GM20431 (cell line): Measurements from ENCODE around the gene DAZAP1.

Experiments used
- in situ Hi-C: fragments of 300-500 bp; cut with MseI, MboI; formaldehyde crosslinking; loops from one replicate; pipeline ENCODE4 v1.15.0; 2020; ENCODE audit warnings: low sequenced_read_pairs; ENCODE audit not compliant: unreplicated experiment

The DAZAP1 gene

GRCh38 chr19:1421218-1421957, 14.0 kb downstream of the DAZAP1 start:
- in situ Hi-C loops: no loop called here

GRCh38 chr19:1421958-1422305, 14.5 kb downstream of the DAZAP1 start:
- in situ Hi-C loops: no loop called here

- in situ Hi-C loops: no loop called here
Measured at GRCh38 chr19:1422360-1422759, 15.0 kb downstream of the DAZAP1 start.

GRCh38 chr19:1422943-1423342, 15.6 kb downstream of the DAZAP1 start:
- in situ Hi-C loops: no loop called here

GRCh38 chr19:1423436-1424191, 16.2 kb downstream of the DAZAP1 start:
- in situ Hi-C loops: no loop called here

GRCh38 chr19:1424192-1424955, 17.0 kb downstream of the DAZAP1 start:
- in situ Hi-C loops: no loop called here

GRCh38 chr19:1425102-1425837, 17.9 kb downstream of the DAZAP1 start:
- in situ Hi-C loops: no loop called here

- in situ Hi-C loops: no loop called here
Measured at GRCh38 chr19:1425902-1426301, 18.5 kb downstream of the DAZAP1 start.

GRCh38 chr19:1426736-1427135, 19.4 kb downstream of the DAZAP1 start:
- in situ Hi-C loops: no loop called here

GRCh38 chr19:1427221-1427920, 20.0 kb downstream of the DAZAP1 start:
- in situ Hi-C loops: no loop called here

GRCh38 chr19:1428738-1429391, 21.5 kb downstream of the DAZAP1 start:
- in situ Hi-C loops: no loop called here

- in situ Hi-C loops: no loop called here
Measured at GRCh38 chr19:1429750-1430149, 22.4 kb downstream of the DAZAP1 start.

- in situ Hi-C loops: no loop called here
Measured at GRCh38 chr19:1430246-1430645, 22.9 kb downstream of the DAZAP1 start.

- in situ Hi-C loops: no loop called here
Measured at GRCh38 chr19:1431759-1432506, 24.5 kb downstream of the DAZAP1 start.

GRCh38 chr19:1432507-1432887, 25.1 kb downstream of the DAZAP1 start:
- in situ Hi-C loops: no loop called here

- in situ Hi-C loops: no loop called here
Measured at GRCh38 chr19:1433119-1434039, 26.0 kb downstream of the DAZAP1 start.

GRCh38 chr19:1434040-1434366, 26.6 kb downstream of the DAZAP1 start:
- in situ Hi-C loops: no loop called here

- in situ Hi-C loops: no loop called here
Measured at GRCh38 chr19:1434577-1435060, 27.2 kb downstream of the DAZAP1 start.
